ENCODE measurements around the gene CADM4. TPM values are rescaled to one million over a fixed set of nuclear protein-coding genes. Genes with fewer than 3 reads are reported as not detected.

Gene CADM4
- total and polyA plus RNA-seq, 2 of the 8 experiments (the other 6 are each of a cell fraction or from before 2014, with no cell fraction given), result 13.5 to 25.0 TPM

DNA sequence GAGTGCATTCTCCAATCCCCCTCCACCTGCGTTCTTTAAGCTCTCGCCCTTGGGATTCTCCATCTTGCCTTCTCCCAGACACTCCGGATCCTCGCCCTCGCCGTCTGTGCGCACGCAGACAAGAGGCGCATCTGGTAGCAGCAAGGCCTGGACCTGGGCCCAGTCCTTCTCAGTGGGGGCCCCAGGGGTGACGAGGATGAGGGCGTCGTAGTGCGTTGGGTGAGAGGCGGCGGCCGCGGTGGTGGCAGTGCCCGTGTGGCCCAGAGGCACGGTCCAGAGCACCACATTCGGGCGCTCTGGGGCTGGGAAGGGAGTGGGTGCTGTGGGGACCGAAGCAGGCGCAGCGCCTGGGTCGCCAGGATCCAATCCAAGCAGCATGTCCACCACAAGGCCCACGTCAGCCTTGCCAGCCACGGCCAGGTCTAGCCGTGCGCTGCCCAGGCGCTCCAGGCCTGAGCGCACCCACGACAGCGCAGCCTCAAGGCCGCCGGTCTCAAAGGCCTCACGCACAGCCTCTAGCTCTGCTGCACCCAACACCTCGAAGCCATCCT lies 46.8 kb downstream of the CADM4 start:
- TF ChIP-seq EGR1 (IDR thresholded peaks at IDR 0.05; ENCODE audit: borderline replicate concordance, low read depth, low read length) (no peak), ASH2L (IDR thresholded peaks at IDR 0.05; ENCODE audit: low read length) (no peak), TCF12 (IDR thresholded peaks at IDR 0.05; ENCODE audit: low read depth, low read length) (no peak)
- 0 out of 2 replicates have a peak overlapping the region, but pooled peaks have one; percentile 71 for H2BK5ac ChIP-seq (ENCODE audit: low read depth, low read length)
- 94% methylated on average over 33 of the region's 37 CpGs; no CpG with 5 or more reads in 1 of the 2 experiments for WGBS, 2 experiments (ENCODE audit: extremely low coverage in 1 of 2, insufficient coverage in 1 of 2, insufficient read length in 1 of 2, insufficient replicate concordance in 2 of 2, low coverage in 1 of 2, low lambda C conversion rate in 2 of 2, missing lambda C conversion rate in 1 of 2)
- DNase-seq (ENCODE audit: low read depth in 1 of 2, low spot score in 2 of 2), result no peak
- POLR2A ChIA-PET (ENCODE audit: partially characterized antibody), result interaction anchor here (1.0 to 3.3 kb wide), 3 partner anchors 12 to 59 kb away, joined by 3 to 22 read pairs (median 8); partner anchors contain the start of gene ZNF575
- H2AK5ac ChIP-seq (ENCODE audit: low read depth, low read length), result no peak overlapping the region
- H4K20me1 ChIP-seq (replicated peaks in 1 of 2; ENCODE audit: control insufficient read depth in 1 of 2, insufficient read depth in 2 of 2, low read length in 2 of 2), result peaks cover 4 to 7% of the 10 kb centered on the region in 2 experiments
- H3K23me2 ChIP-seq (ENCODE audit: low read depth, low read length), result peaks cover 16% of the 10 kb centered on the region; the same call in 1 of the 2 replicates
- no peak overlapping the region for H3K18ac ChIP-seq (ENCODE audit: extremely low read depth, low read length)
- H3K79me1 ChIP-seq (ENCODE audit: low read depth, low read length), result peaks cover 6% of the 10 kb centered on the region
- no peak overlapping the region for H3K27ac ChIP-seq (ENCODE audit: low read depth, low read length)
- H3K36me3 ChIP-seq (ENCODE audit: control insufficient read depth in 2 of 4, insufficient read depth in 4 of 4, low read length in 3 of 4), result peaks cover 3 to 21% (median 8%) of the 10 kb centered on the region in 4 experiments; a peak in 5 of 8 replicates
- H4K5ac ChIP-seq (ENCODE audit: insufficient read length, low read depth, low read length), result no peak overlapping the region
- no peak overlapping the region for H3K23ac ChIP-seq (ENCODE audit: insufficient read length)
- H3K56ac ChIP-seq (replicated peaks; ENCODE audit: insufficient read length, low read depth, low read length), result no peak overlapping the region
- no peaks in the 10 kb centered on the region for H3K27me3 ChIP-seq (replicated peaks in 1 of 4; ENCODE audit: control insufficient read depth in 3 of 4, extremely low read depth in 1 of 4, insufficient read depth in 3 of 4, low read length in 3 of 4)
- H3K4ac ChIP-seq (replicated peaks; ENCODE audit: insufficient read length, low read depth, low read length), result no peak overlapping the region
- no peak for FAIRE-seq
- no peak overlapping the region for H3K14ac ChIP-seq (ENCODE audit: insufficient read length)
- no peak overlapping the region for H4K8ac ChIP-seq (ENCODE audit: extremely low read depth, insufficient read depth, low read length)
- H2AFZ ChIP-seq (ENCODE audit: low read length), result no peak overlapping the region
- H2BK15ac ChIP-seq (ENCODE audit: low read length), result no peak overlapping the region
- H2BK20ac ChIP-seq (ENCODE audit: low read length), result no peak overlapping the region
- H3K4me1 ChIP-seq (replicated peaks in 1 of 4; ENCODE audit: control insufficient read depth in 3 of 4, insufficient read depth in 4 of 4, low read length in 3 of 4), result peaks cover 2 to 6% (median 3%) of the 10 kb centered on the region in 4 experiments; a peak in 6 of 7 replicates
- H3K4me2 ChIP-seq (ENCODE audit: insufficient read depth in 1 of 2, low read depth in 2 of 2, low read length in 2 of 2), result no peak overlapping the region
- H3K9me3 ChIP-seq (ENCODE audit: insufficient read depth in 2 of 2, low read depth in 1 of 2, low read length in 1 of 2), result no peaks in the 10 kb centered on the region
- no peak overlapping the region for H3K9ac ChIP-seq (replicated peaks in 1 of 4; ENCODE audit: extremely low read depth in 1 of 4, low read depth in 3 of 4, low read length in 3 of 4)
- no peak overlapping the region for H4K91ac ChIP-seq (replicated peaks; ENCODE audit: insufficient read length, low read length)
- peaks cover 5 to 13% of the 10 kb centered on the region in 2 experiments for H3K79me2 ChIP-seq (ENCODE audit: control insufficient read depth in 1 of 2, insufficient read depth in 2 of 2, low read length in 2 of 2)
- no peak overlapping the region for H3K4me3 ChIP-seq (ENCODE audit: extremely low read depth in 1 of 4, insufficient read depth in 2 of 4, low read depth in 3 of 4, low read length in 4 of 4)
- CTCF ChIA-PET (ENCODE audit: partially characterized antibody), result interaction anchor here (0.7 to 6.5 kb wide), 10 partner anchors 18 to 70 kb away, joined by 3 to 92 read pairs (median 21); partner anchors contain the start of genes PINLYP, XRCC1 and ZNF575
- H2BK120ac ChIP-seq (replicated peaks; ENCODE audit: low read depth, low read length), result no peak overlapping the region
- no peak overlapping the region for H2BK12ac ChIP-seq (ENCODE audit: low read depth, low read length)
